GM12878 (cell line): ENCODE measurements around the gene CEP83. TPM values are rescaled to one million over a fixed set of nuclear protein-coding genes. Genes with fewer than 3 reads are reported as not detected.

Experiments
- ATAC-seq: fragments of 200-7000 bp; cut with Tn5 transposase; 3 replicates; pipeline ENCODE4 v1.9.1; 2020; ENCODE audit warnings: mild to moderate bottlenecking, moderate library complexity
- BruUV-seq: library from RNA; stranded (reverse); fragments of 400-500 nt; replicated peaks from 2 replicates; lab custom pipeline; 2021; lab: Mats Ljungman, UMichigan
- CTCF ChIA-PET: fragments of 300-600 bp; sonication (Branson Sonifier 250); formaldehyde crosslinking; extraction: SDS; loops from one replicate; lab custom pipeline; 2021; ENCODE audit warnings: inconsistent platforms; lab: Yijun Ruan, JAX
- POLR2A ChIA-PET: fragments of 350-600 bp; formaldehyde crosslinking; extraction: SDS; loops from one replicate; lab custom pipeline; 2021; ENCODE audit warnings: inconsistent platforms; lab: Charles Lee
- RAD21 ChIA-PET: fragments of 300-600 bp; sonication (Branson Sonifier 250); formaldehyde crosslinking; loops from one replicate; lab custom pipeline; 2023; ENCODE audit warnings: antibody characterized with exemption; ENCODE audit not compliant: unreplicated experiment; lab: Charles Lee
- SMC1A ChIA-PET: fragments of 300-600 bp; sonication (Branson Sonifier 250); formaldehyde crosslinking; loops from one replicate; lab custom pipeline; 2023; ENCODE audit not compliant: unreplicated experiment, uncharacterized antibody; lab: Charles Lee
- DNase-seq: peaks from one replicate; pipeline ENCODE4 v3.0.0-alpha.2; 2011; ENCODE audit warnings: low read depth, low spot score
- FAIRE-seq: peaks from 3 replicates; lab custom pipeline; 2011; peaks lifted over from hg19 to GRCh38; lab: Jason Lieb, UNC
- H2AFZ ChIP-seq: 2 replicates; pipeline ENCODE4 v1.6.0; 2011; ENCODE audit warnings: low read depth, low read length, control low read depth; ENCODE audit not compliant: control insufficient read depth
- H3K27ac ChIP-seq: 2 replicates; pipeline ENCODE4 v1.5.1; 2011; ENCODE audit warnings: control low read depth; ENCODE audit not compliant: control insufficient read depth, insufficient read depth
- H3K27me3 ChIP-seq, 2 experiments: replicated peaks in 1 of 2; 2 replicates each; pipeline versions ENCODE4 v1.6.0 to v1.6.1; 2011; ENCODE audit warnings: low read length in 1 of 2; ENCODE audit not compliant: control insufficient read depth in 2 of 2, insufficient read depth in 2 of 2
- H3K36me3 ChIP-seq, 2 experiments: 2 replicates each; pipeline ENCODE4 v1.5.1; 2011; ENCODE audit warnings: low read length in 1 of 2; ENCODE audit not compliant: control insufficient read depth in 2 of 2, insufficient read depth in 2 of 2
- H3K4me1 ChIP-seq: 2 replicates; pipeline ENCODE4 v1.6.1; 2011; ENCODE audit warnings: mild to moderate bottlenecking, low read length, moderate library complexity, mixed read lengths; ENCODE audit not compliant: control insufficient read depth, insufficient read depth
- H3K4me2 ChIP-seq: 2 replicates; pipeline ENCODE4 v1.6.0; 2011; ENCODE audit warnings: control low read depth; ENCODE audit not compliant: control insufficient read depth, insufficient read depth
- H3K4me3 ChIP-seq: fragments of 200-600 bp; sonication (generic); 2 replicates; pipeline ENCODE4 v1.5.1; 2016
- H3K79me2 ChIP-seq: 2 replicates; pipeline ENCODE4 v1.6.0; 2011; ENCODE audit warnings: low read length; ENCODE audit not compliant: control insufficient read depth, insufficient read depth
- H3K9ac ChIP-seq: 2 replicates; pipeline ENCODE4 v1.8.0; 2011; ENCODE audit warnings: low read length, control low read depth, mixed read lengths; ENCODE audit not compliant: control insufficient read depth, insufficient read depth
- H3K9me3 ChIP-seq: replicated peaks from 3 replicates; pipeline ENCODE4 v1.5.1; 2011; ENCODE audit warnings: mild to moderate bottlenecking, low read length; ENCODE audit not compliant: control insufficient read depth, insufficient read depth
- H4K20me1 ChIP-seq: 2 replicates; pipeline ENCODE4 v1.6.0; 2011; ENCODE audit not compliant: control insufficient read depth, insufficient read depth
- CEBPB ChIP-seq, 2 experiments: fragments of 150-350 bp in 1 of 2; IDR thresholded peaks; 2 replicates each; pipeline ENCODE4 v1.6.1; 2012 to 2014; ENCODE audit warnings: low read depth in 2 of 2, low read length in 2 of 2, borderline replicate concordance in 1 of 2, inconsistent platforms in 1 of 2
- CHD2 ChIP-seq: IDR thresholded peaks from 2 replicates; pipeline ENCODE4 v1.6.1; 2011; ENCODE audit warnings: low read depth, low read length, improper control_type of control experiment, borderline replicate concordance
- PRDM15 ChIP-seq: fragments of 450-650 bp; formaldehyde crosslinking; IDR thresholded peaks from 2 replicates; pipeline ENCODE4 v1.4.0; 2020; ENCODE audit warnings: mild to moderate bottlenecking, moderate library complexity
- RCOR1 ChIP-seq: conservative IDR thresholded peaks from 2 replicates; pipeline ENCODE4 v1.6.1; 2012; ENCODE audit warnings: low read depth, low read length, improper control_type of control experiment
- SKIL ChIP-seq: fragments of 450-650 bp; IDR thresholded peaks from 2 replicates; pipeline ENCODE4 v1.6.1; 2017; ENCODE audit warnings: mild to moderate bottlenecking, low read depth, inconsistent platforms; ENCODE audit not compliant: poor library complexity, severe bottlenecking
- STAT3 ChIP-seq: IDR thresholded peaks from 2 replicates; pipeline ENCODE4 v1.6.1; 2011; ENCODE audit warnings: low read depth, low read length, improper control_type of control experiment
- ZBTB4 ChIP-seq: fragments of 450-650 bp; formaldehyde crosslinking; IDR thresholded peaks from 2 replicates; pipeline ENCODE4 v1.4.0; 2022; ENCODE audit warnings: mild to moderate bottlenecking, moderate library complexity
- ZNF622 ChIP-seq: fragments of 450-650 bp; IDR thresholded peaks from 2 replicates; pipeline ENCODE4 v1.6.1; 2017; ENCODE audit warnings: mild to moderate bottlenecking, inconsistent platforms
- WGBS: methylation state at CpG from one replicate; pipeline ENCODE4 v1.1.6; 2016; ENCODE audit warnings: low lambda C conversion rate; ENCODE audit not compliant: insufficient replicate concordance, insufficient coverage; ENCODE audit errors: missing lambda C conversion rate; 5-methylcytosine and 5-hydroxymethylcytosine counted together
- in situ Hi-C: fragments of 300-500 bp; cut with MboI; formaldehyde crosslinking; loops from 9 replicates; pipeline ENCODE4 v1.14.3; 2018; ENCODE audit warnings: mixed read lengths
- intact Hi-C: fragments of 100-400 bp; cut with micrococcal nuclease; formaldehyde crosslinking; loops from one replicate; pipeline ENCODE4 v1.14.2; 2022; ENCODE audit not compliant: unreplicated experiment
- polyA plus RNA-seq, 11 experiments: library from polyadenylated mRNA; depleted of rRNA in 4 of 11; unstranded in 6 of 11; stranded (reverse) in 5 of 11; fragments of >200 nt; fragmentation: Nextera tagmentation in 4 of 11; fragmentation: Illumina TruSeq in 1 of 11; extraction: Ambion mirVana in 4 of 11; extraction: Trizol in 1 of 11; gene quantifications; 1 replicate in 1 of 11; 2 replicates in 10 of 11; pipeline versions ENCODE4 v1.2.1 to v1.2.3, GENCODE V29; 2011 to 2016; ENCODE audit warnings: inconsistent platforms in 2 of 11, missing spikeins in 2 of 11, low read depth in 1 of 11
- total RNA-seq, 4 experiments: library from RNA; depleted of rRNA in 3 of 4; stranded (reverse); fragments of >200 nt in 3 of 4; fragmentation: Illumina TruSeq in 1 of 4; extraction: Trizol in 1 of 4; gene quantifications; 2 replicates each; pipeline versions ENCODE4 v1.2.1 to v1.2.3, GENCODE V29; 2013 to 2021
- TF ChIP-seq, protein P1 (sequence below): fragments of 450-650 bp; IDR thresholded peaks from 2 replicates; pipeline ENCODE4 v1.6.1; 2017; ENCODE audit warnings: low read depth, mild to moderate bottlenecking, moderate library complexity

CEP83 gene
- total and polyA plus RNA-seq, 10 of the 15 experiments (the other 5 are each of a cell fraction or from before 2014, with no cell fraction given), result 4.3 to 39.0 (median 22.5) TPM

GRCh38 chr12:94305130-94305957, 154.3 kb downstream of the CEP83 start:
- 17% methylated on average over 9 of the region's 9 CpGs for WGBS
- intact Hi-C loops, result loop anchor here (5.0 kb wide), 1 partner anchor 158 kb away; the partner anchor contains the start of gene PLXNC1
- BruUV-seq, result TSS peak; percentile 27
- TF ChIP-seq ZNF622 (no peak), CEBPB (IDR thresholded peaks at IDR 0.05; ENCODE audit: borderline replicate concordance in 1 of 2, low read depth in 2 of 2, low read length in 2 of 2) (peak in 1 of 2 experiments; percentile 76; a peak in 1 of 4 replicates), STAT3 (no peak), RCOR1 (no peak), PRDM15 (CRISPR knock-in tag) (no peak), SKIL (peak; percentile 26), CHD2 (no peak), ZBTB4 (no peak)
- TF ChIP-seq, protein P1, sequence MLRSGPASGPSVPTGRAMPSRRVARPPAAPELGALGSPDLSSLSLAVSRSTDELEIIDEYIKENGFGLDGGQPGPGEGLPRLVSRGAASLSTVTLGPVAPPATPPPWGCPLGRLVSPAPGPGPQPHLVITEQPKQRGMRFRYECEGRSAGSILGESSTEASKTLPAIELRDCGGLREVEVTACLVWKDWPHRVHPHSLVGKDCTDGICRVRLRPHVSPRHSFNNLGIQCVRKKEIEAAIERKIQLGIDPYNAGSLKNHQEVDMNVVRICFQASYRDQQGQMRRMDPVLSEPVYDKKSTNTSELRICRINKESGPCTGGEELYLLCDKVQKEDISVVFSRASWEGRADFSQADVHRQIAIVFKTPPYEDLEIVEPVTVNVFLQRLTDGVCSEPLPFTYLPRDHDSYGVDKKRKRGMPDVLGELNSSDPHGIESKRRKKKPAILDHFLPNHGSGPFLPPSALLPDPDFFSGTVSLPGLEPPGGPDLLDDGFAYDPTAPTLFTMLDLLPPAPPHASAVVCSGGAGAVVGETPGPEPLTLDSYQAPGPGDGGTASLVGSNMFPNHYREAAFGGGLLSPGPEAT, result peak; percentile 92

More at GRCh38 chr12:94305130-94305957, 154.3 kb downstream of the CEP83 start:
- peak; percentile 67 for DNase-seq
- POLR2A ChIA-PET, result interaction anchor here (0.5 to 2.8 kb wide), 4 partner anchors 36 to 101 kb away, joined by 3 to 9 read pairs (median 4); no protein-coding TSS in a partner anchor
- Histone ChIP-seq H3K4me2 (peak overlapping the region; percentile 2; the same call in 1 of the 2 replicates), H3K9me3 (no peaks in the 10 kb centered on the region), H2AFZ (no peak overlapping the region; the same call in 1 of the 2 replicates), H4K20me1 (no peaks in the 10 kb centered on the region), H3K4me3 (no peak overlapping the region), H3K79me2 (no peaks in the 10 kb centered on the region), H3K27ac (peak overlapping the region; percentile 42), H3K36me3 (peaks cover 6 to 36% of the 10 kb centered on the region in 2 experiments), H3K27me3 (no peaks in the 10 kb centered on the region), H3K4me1 (peaks cover 35% of the 10 kb centered on the region), H3K9ac (no peak overlapping the region)
- peak; percentile 44 for FAIRE-seq
- RAD21 ChIA-PET, result interaction anchor here (0.6 to 1.6 kb wide), 9 partner anchors 9 to 227 kb away, joined by 3 to 8 read pairs (median 3); no protein-coding TSS in a partner anchor
- peak; percentile 71 for ATAC-seq
- in situ Hi-C loops, result no loop called here
- SMC1A ChIA-PET, result interaction anchor here (0.6 to 2.7 kb wide), 18 partner anchors 12 to 171 kb away, joined by 3 to 15 read pairs (median 4); no protein-coding TSS in a partner anchor
- CTCF ChIA-PET, result interaction anchor here (0.8 to 1.6 kb wide), 9 partner anchors 32 to 171 kb away, joined by 3 to 6 read pairs (median 3); partner anchors contain the start of genes CEP83 and PLXNC1
